H9 (cell line): ENCODE measurements around the gene MEF2A. TPM values are rescaled to one million over a fixed set of nuclear protein-coding genes. Genes with fewer than 3 reads are reported as not detected.

Experiments used
- DNase-seq: peaks from one replicate; pipeline ENCODE4 v3.0.0-alpha.2; 2017
- H2AFZ ChIP-seq: one replicate; pipeline ENCODE4 v1.6.1; 2013; ENCODE audit warnings: mild to moderate bottlenecking, low read length, control low read depth, moderate library complexity
- H2AK5ac ChIP-seq: 2 replicates; pipeline ENCODE4 v1.6.1; 2013; ENCODE audit warnings: low read length, control low read depth, mixed read lengths; ENCODE audit not compliant: insufficient read length
- H2BK120ac ChIP-seq: one replicate; pipeline ENCODE4 v1.6.1; 2013; ENCODE audit warnings: low read depth, mild to moderate bottlenecking, low read length, control low read depth, inconsistent platforms; ENCODE audit not compliant: poor library complexity, severe bottlenecking
- H2BK12ac ChIP-seq: 2 replicates; pipeline ENCODE4 v1.6.1; 2013; ENCODE audit warnings: low read length, control low read depth, mixed read lengths, low read depth; ENCODE audit not compliant: insufficient read length
- H2BK15ac ChIP-seq: 2 replicates; pipeline ENCODE4 v1.6.1; 2013; ENCODE audit warnings: low read depth, low read length, control low read depth
- H2BK20ac ChIP-seq: one replicate; pipeline ENCODE4 v1.6.1; 2013; ENCODE audit warnings: low read depth, mild to moderate bottlenecking, low read length, control low read depth, inconsistent platforms; ENCODE audit not compliant: poor library complexity, severe bottlenecking
- H2BK5ac ChIP-seq: 2 replicates; pipeline ENCODE4 v1.6.1; 2013; ENCODE audit warnings: low read length, control low read depth, mixed read lengths; ENCODE audit not compliant: insufficient read length
- H3K14ac ChIP-seq: 2 replicates; pipeline ENCODE4 v1.6.1; 2013; ENCODE audit warnings: low read length, control low read depth; ENCODE audit not compliant: insufficient read depth
- H3K18ac ChIP-seq: 2 replicates; pipeline ENCODE4 v1.6.1; 2013; ENCODE audit warnings: low read depth, mild to moderate bottlenecking, mixed read lengths, low read length, control low read depth; ENCODE audit not compliant: insufficient read length
- H3K23ac ChIP-seq: 2 replicates; pipeline ENCODE4 v1.6.1; 2013; ENCODE audit warnings: low read length, control low read depth, mixed read lengths, low read depth; ENCODE audit not compliant: insufficient read length
- H3K23me2 ChIP-seq: 2 replicates; pipeline ENCODE4 v1.6.1; 2013; ENCODE audit warnings: low read depth, mild to moderate bottlenecking, mixed read lengths, low read length, control low read depth; ENCODE audit not compliant: insufficient read length, poor library complexity, severe bottlenecking
- H3K27ac ChIP-seq: 2 replicates; pipeline ENCODE4 v1.5.1; 2013; ENCODE audit warnings: low read length, control low read depth, mixed read lengths, low read depth; ENCODE audit not compliant: insufficient read length
- H3K27me3 ChIP-seq: 2 replicates; pipeline ENCODE4 v1.6.1; 2013; ENCODE audit warnings: low read length, control low read depth, inconsistent platforms; ENCODE audit not compliant: insufficient read depth
- H3K4ac ChIP-seq: 2 replicates; pipeline ENCODE4 v1.6.1; 2013; ENCODE audit warnings: low read depth, mild to moderate bottlenecking, control low read depth, inconsistent platforms, low read length, moderate library complexity
- H3K4me1 ChIP-seq: 2 replicates; pipeline ENCODE4 v1.6.1; 2013; ENCODE audit warnings: low read length, control low read depth, inconsistent platforms; ENCODE audit not compliant: insufficient read depth
- H3K4me2 ChIP-seq: 2 replicates; pipeline ENCODE4 v1.6.1; 2013; ENCODE audit warnings: low read length, control low read depth, mixed read lengths; ENCODE audit not compliant: insufficient read length, insufficient read depth
- H3K56ac ChIP-seq: 2 replicates; pipeline ENCODE4 v1.6.1; 2013; ENCODE audit warnings: low read depth, mild to moderate bottlenecking, mixed read lengths, low read length, control low read depth; ENCODE audit not compliant: insufficient read length
- H3K79me1 ChIP-seq: 2 replicates; pipeline ENCODE4 v1.6.1; 2013; ENCODE audit warnings: low read depth, mild to moderate bottlenecking, moderate library complexity, low read length, control low read depth, inconsistent platforms; ENCODE audit not compliant: insufficient read depth, poor library complexity, severe bottlenecking
- H3K79me2 ChIP-seq: 2 replicates; pipeline ENCODE4 v1.6.1; 2013; ENCODE audit warnings: low read length, control low read depth, inconsistent platforms; ENCODE audit not compliant: insufficient read depth
- H3K9ac ChIP-seq: 2 replicates; pipeline ENCODE4 v1.6.1; 2013; ENCODE audit warnings: low read length, control low read depth, mixed read lengths; ENCODE audit not compliant: insufficient read length; ENCODE audit errors: extremely low read depth
- H3K9me3 ChIP-seq: one replicate; pipeline ENCODE4 v1.6.1; 2013; ENCODE audit warnings: low read depth, low read length, inconsistent platforms; ENCODE audit not compliant: control insufficient read depth
- H3T11ph ChIP-seq: one replicate; pipeline ENCODE4 v1.6.1; 2013; ENCODE audit warnings: mild to moderate bottlenecking, low read length, control low read depth, inconsistent platforms
- H4K20me1 ChIP-seq: one replicate; pipeline ENCODE4 v1.6.1; 2013; ENCODE audit not compliant: control insufficient read depth, insufficient read length, insufficient read depth
- H4K5ac ChIP-seq: 2 replicates; pipeline ENCODE4 v1.6.1; 2013; ENCODE audit warnings: low read depth, mild to moderate bottlenecking, mixed read lengths, low read length, control low read depth; ENCODE audit not compliant: insufficient read length
- H4K8ac ChIP-seq: replicated peaks from 2 replicates; pipeline ENCODE4 v1.6.1; 2013; ENCODE audit warnings: low read length, control low read depth, mixed read lengths, low read depth; ENCODE audit not compliant: insufficient read length
- H4K91ac ChIP-seq: 2 replicates; pipeline ENCODE4 v1.6.1; 2013; ENCODE audit warnings: low read depth, mild to moderate bottlenecking, moderate library complexity, mixed read lengths, low read length, control low read depth; ENCODE audit not compliant: insufficient read length
- H3K27ac Mint-ChIP-seq, 3 experiments: 2 replicates in 2 of 3; 3 replicates in 1 of 3; pipeline ENCODE4 v1.8.0; 2020 to 2021; ENCODE audit warnings: mixed read lengths in 3 of 3, mild to moderate bottlenecking in 1 of 3, moderate library complexity in 1 of 3
- H3K27me3 Mint-ChIP-seq: 2 replicates; pipeline ENCODE4 v1.8.0; 2021; ENCODE audit warnings: low read depth, mild to moderate bottlenecking, moderate library complexity, mixed read lengths
- H3K36me3 Mint-ChIP-seq, 3 experiments: 2 replicates in 2 of 3; 3 replicates in 1 of 3; pipeline ENCODE4 v1.8.0; 2020 to 2021; ENCODE audit warnings: low read depth in 3 of 3, mixed read lengths in 3 of 3; ENCODE audit not compliant: insufficient read depth in 1 of 3
- H3K4me1 Mint-ChIP-seq, 2 experiments: 2 replicates each; pipeline ENCODE4 v1.8.0; 2020; ENCODE audit warnings: mixed read lengths in 2 of 2
- H3K4me3 Mint-ChIP-seq, 2 experiments: 2 replicates in 1 of 2; 3 replicates in 1 of 2; pipeline ENCODE4 v1.8.0; 2020 to 2021; ENCODE audit warnings: mild to moderate bottlenecking in 2 of 2, mixed read lengths in 2 of 2, moderate library complexity in 1 of 2
- H3K9me3 Mint-ChIP-seq, 2 experiments: 2 replicates in 1 of 2; 3 replicates in 1 of 2; pipeline ENCODE4 v1.8.0; 2020; ENCODE audit warnings: mild to moderate bottlenecking in 2 of 2, mixed read lengths in 2 of 2, moderate library complexity in 1 of 2
- CTCF ChIP-seq: fragments of 200-600 bp; sonication (generic); conservative IDR thresholded peaks from 3 replicates; pipeline ENCODE4 v1.8.0; 2021; ENCODE audit warnings: antibody characterized with exemption, mild to moderate bottlenecking
- WGBS: extraction: QIAGEN DNeasy Blood & Tissue Kit; methylation state at CpG from one replicate; pipeline ENCODE4 v1.1.7; 2013; ENCODE audit warnings: missing lambda C conversion rate, low lambda C conversion rate, mixed read lengths; ENCODE audit not compliant: insufficient read length; ENCODE audit errors: extremely low coverage; 5-methylcytosine and 5-hydroxymethylcytosine counted together
- total RNA-seq: library from RNA; stranded (reverse); gene quantifications from 2 replicates; pipeline ENCODE4 v1.2.1, GENCODE V29; 2021

Gene MEF2A
- total RNA-seq, 1 experiment from 2014 or later = 20.7 TPM

- Histone ChIP-seq H2BK5ac (no peak overlapping the region), H4K5ac (no peak overlapping the region), H3K23ac (no peak overlapping the region), H3K27me3 (no peaks in the 10 kb centered on the region), H3K18ac (no peak overlapping the region), H3K9me3 (no peaks in the 10 kb centered on the region), H3K79me2 (peaks cover 4% of the 10 kb centered on the region; the same call in 1 of the 2 replicates), H2AK5ac (no peak overlapping the region), H3K4me2 (no peak overlapping the region), H3K79me1 (no peaks in the 10 kb centered on the region), H2BK15ac (no peak overlapping the region), H3K4me1 (0 out of 2 replicates have a peak, but pooled peaks cover 4% of the 10 kb centered on the region), H3K4ac (no peak overlapping the region), H2AFZ (no peak overlapping the region), H4K20me1 (no peaks in the 10 kb centered on the region), H2BK20ac (no peak overlapping the region), H3K56ac (no peak overlapping the region), H4K91ac (no peak overlapping the region), H4K8ac (no peak overlapping the region), H3K27ac (no peak overlapping the region), H3K23me2 (no peaks in the 10 kb centered on the region), H2BK120ac (no peak overlapping the region), H3K14ac (no peak overlapping the region), H3K9ac (no peak overlapping the region), H2BK12ac (no peak overlapping the region), H3T11ph (no peak overlapping the region)
- Mint-ChIP-seq H3K27me3 (no peaks in the 10 kb centered on the region), H3K36me3 (peaks cover 14 to 23% (median 18%) of the 10 kb centered on the region in 3 experiments), H3K4me3 (no peak overlapping the region), H3K27ac (no peak overlapping the region), H3K9me3 (peaks cover 12 to 16% of the 10 kb centered on the region in 2 experiments), H3K4me1 (peaks cover 11 to 21% of the 10 kb centered on the region in 2 experiments)
- no peak for DNase-seq
- WGBS = no CpG with 5 or more reads among the region's 6 CpGs
- TF ChIP-seq CTCF = no peak
Measured at GRCh38 chr15:99620178-99620577, 54.4 kb downstream of the MEF2A start.
